Suprapubic skin (tissue), 4 donors: ENCODE results near the gene DAB1.

ENCODE experiments used
- POLR2A ChIP-seq, 2 donors: fragments of 450-650 bp; IDR thresholded peaks; one replicate each; pipeline ENCODE4 v1.6.1; 2017; ENCODE audit warnings: antibody characterized with exemption in 2 of 2, mild to moderate bottlenecking in 2 of 2, moderate library complexity in 2 of 2
- POLR2AphosphoS5 ChIP-seq, 3 donors: sonication (generic); formaldehyde crosslinking; IDR thresholded peaks; one replicate each; pipeline ENCODE4 v1.6.1; 2017; ENCODE audit warnings: antibody characterized with exemption in 3 of 3
- TF ChIP-seq, protein P1 (sequence below), 2 donors: fragments of 200-600 bp in 1 of 2; fragments of 450-650 bp in 1 of 2; sonication (generic) in 1 of 2; IDR thresholded peaks; one replicate each; pipeline ENCODE4 v1.5.1; 2016 to 2019; ENCODE audit warnings: antibody characterized with exemption in 2 of 2, mild to moderate bottlenecking in 1 of 2, moderate library complexity in 1 of 2

DNA sequence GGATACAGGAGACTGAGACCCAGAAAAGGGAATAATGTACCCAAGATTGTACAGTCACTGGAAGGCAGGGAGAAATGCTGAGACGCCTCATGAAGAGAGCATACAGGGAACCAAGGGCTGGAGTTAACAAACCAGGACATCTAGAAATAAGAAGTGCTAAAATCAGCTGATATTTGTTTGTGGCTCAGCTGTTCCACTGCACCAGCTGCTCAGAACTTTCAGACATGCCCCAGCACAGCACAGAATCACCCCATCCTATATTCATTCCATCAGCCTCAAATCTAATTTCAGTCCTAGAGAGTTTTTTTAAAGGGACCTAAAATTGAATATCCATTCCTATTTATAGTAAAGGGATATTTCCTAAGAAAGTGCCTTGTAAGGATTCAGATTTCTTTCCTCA is 60.2 kb downstream of the DAB1 start:
- TF ChIP-seq, protein P1, sequence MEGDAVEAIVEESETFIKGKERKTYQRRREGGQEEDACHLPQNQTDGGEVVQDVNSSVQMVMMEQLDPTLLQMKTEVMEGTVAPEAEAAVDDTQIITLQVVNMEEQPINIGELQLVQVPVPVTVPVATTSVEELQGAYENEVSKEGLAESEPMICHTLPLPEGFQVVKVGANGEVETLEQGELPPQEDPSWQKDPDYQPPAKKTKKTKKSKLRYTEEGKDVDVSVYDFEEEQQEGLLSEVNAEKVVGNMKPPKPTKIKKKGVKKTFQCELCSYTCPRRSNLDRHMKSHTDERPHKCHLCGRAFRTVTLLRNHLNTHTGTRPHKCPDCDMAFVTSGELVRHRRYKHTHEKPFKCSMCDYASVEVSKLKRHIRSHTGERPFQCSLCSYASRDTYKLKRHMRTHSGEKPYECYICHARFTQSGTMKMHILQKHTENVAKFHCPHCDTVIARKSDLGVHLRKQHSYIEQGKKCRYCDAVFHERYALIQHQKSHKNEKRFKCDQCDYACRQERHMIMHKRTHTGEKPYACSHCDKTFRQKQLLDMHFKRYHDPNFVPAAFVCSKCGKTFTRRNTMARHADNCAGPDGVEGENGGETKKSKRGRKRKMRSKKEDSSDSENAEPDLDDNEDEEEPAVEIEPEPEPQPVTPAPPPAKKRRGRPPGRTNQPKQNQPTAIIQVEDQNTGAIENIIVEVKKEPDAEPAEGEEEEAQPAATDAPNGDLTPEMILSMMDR (IDR thresholded peaks at IDR 0.05) = no peak
- TF ChIP-seq POLR2A (IDR thresholded peaks at IDR 0.05) (no peak), POLR2AphosphoS5 (IDR thresholded peaks at IDR 0.05) (no peak)
